Naive thymus-derived CD4-positive, alpha-beta T cell (primary cell): ENCODE results near the gene ANKH. TPM values are rescaled to one million over a fixed set of nuclear protein-coding genes. Genes with fewer than 3 reads are reported as not detected.

ENCODE experiments used
- ATAC-seq: fragments of 150-1000 bp; cut with Tn5 transposase; 2 replicates; pipeline ENCODE4 v1.10.0; 2021; ENCODE audit warnings: mild to moderate bottlenecking, moderate library complexity
- CTCF ChIA-PET: fragments of 350-600 bp; sonication (Branson Sonifier 250); formaldehyde crosslinking; loops from one replicate; lab custom pipeline; 2021; ENCODE audit warnings: antibody characterized with exemption; lab: Charles Lee
- POLR2A ChIA-PET: fragments of 350-600 bp; sonication (Branson Sonifier 250); formaldehyde crosslinking; loops from one replicate; lab custom pipeline; 2021; ENCODE audit warnings: antibody characterized with exemption, inconsistent platforms; lab: Charles Lee
- DNase-seq, 9 donors: peaks; one replicate each; pipeline versions ENCODE4 v3.0.0 to v3.0.0-alpha.2; 2020 to 2022; ENCODE audit warnings: mixed read lengths in 1 of 9
- H3K27ac ChIP-seq: one replicate; pipeline ENCODE4 v1.7.0; 2013; ENCODE audit warnings: mild to moderate bottlenecking, low read depth, low read length, moderate library complexity
- H3K27me3 ChIP-seq, 2 donors: one replicate each; pipeline ENCODE4 v1.7.0; 2013; ENCODE audit warnings: low read length in 2 of 2, mild to moderate bottlenecking in 2 of 2, moderate library complexity in 2 of 2; ENCODE audit not compliant: control insufficient read depth in 2 of 2, insufficient read depth in 2 of 2
- H3K36me3 ChIP-seq, 3 experiments: 1 replicate in 2 of 3; 2 replicates in 1 of 3; pipeline ENCODE4 v1.7.0; 2013; ENCODE audit warnings: low read length in 3 of 3, mild to moderate bottlenecking in 3 of 3, moderate library complexity in 1 of 3; ENCODE audit not compliant: insufficient read depth in 3 of 3, control insufficient read depth in 2 of 3
- H3K4me1 ChIP-seq, 2 donors: one replicate each; pipeline ENCODE4 v1.7.0; 2013; ENCODE audit warnings: low read length in 2 of 2, mild to moderate bottlenecking in 2 of 2, moderate library complexity in 1 of 2; ENCODE audit not compliant: control insufficient read depth in 2 of 2, insufficient read depth in 2 of 2
- H3K4me3 ChIP-seq: 2 replicates; pipeline ENCODE4 v1.7.0; 2013; ENCODE audit warnings: mild to moderate bottlenecking, low read length
- H3K9me3 ChIP-seq, 3 experiments: 1 replicate in 2 of 3; 2 replicates in 1 of 3; pipeline ENCODE4 v1.7.0; 2013; ENCODE audit warnings: low read length in 3 of 3; ENCODE audit not compliant: control insufficient read depth in 2 of 3
- H3K27ac Mint-ChIP-seq, 9 donors: one replicate each; pipeline ENCODE4 v1.8.0; 2020 to 2022; ENCODE audit warnings: mixed read lengths in 9 of 9, mild to moderate bottlenecking in 8 of 9, moderate library complexity in 5 of 9, inconsistent platforms in 2 of 9
- H3K27me3 Mint-ChIP-seq, 5 donors: one replicate each; pipeline ENCODE4 v1.8.0; 2021 to 2022; ENCODE audit warnings: mixed read lengths in 5 of 5, mild to moderate bottlenecking in 1 of 5
- H3K36me3 Mint-ChIP-seq, 5 donors: one replicate each; pipeline ENCODE4 v1.8.0; 2020 to 2022; ENCODE audit warnings: mixed read lengths in 5 of 5, mild to moderate bottlenecking in 3 of 5, inconsistent platforms in 1 of 5
- H3K4me1 Mint-ChIP-seq, 7 donors: one replicate each; pipeline ENCODE4 v1.8.0; 2020 to 2022; ENCODE audit warnings: mixed read lengths in 7 of 7, mild to moderate bottlenecking in 3 of 7, inconsistent platforms in 1 of 7
- H3K4me3 Mint-ChIP-seq, 10 donors: one replicate each; pipeline ENCODE4 v1.8.0; 2020 to 2022; ENCODE audit warnings: mild to moderate bottlenecking in 10 of 10, mixed read lengths in 10 of 10, moderate library complexity in 6 of 10, inconsistent platforms in 2 of 10
- H3K9me3 Mint-ChIP-seq, 11 donors: one replicate each; pipeline ENCODE4 v1.8.0; 2020 to 2022; ENCODE audit warnings: mixed read lengths in 11 of 11, mild to moderate bottlenecking in 4 of 11, inconsistent platforms in 1 of 11, moderate library complexity in 1 of 11
- intact Hi-C, 2 donors: fragments of 100-400 bp; cut with micrococcal nuclease; formaldehyde crosslinking; loops; one replicate each; pipeline ENCODE4 v1.15.1; 2023
- polyA plus RNA-seq, 2 donors: library from polyadenylated mRNA; unstranded; fragments of 300-500 nt; fragmentation: Illumina TruSeq; gene quantifications; one replicate each; pipeline ENCODE4 v1.2.3, GENCODE V29; 2021
- total RNA-seq, 6 experiments: library from RNA in 5 of 6; stranded (reverse) in 5 of 6; gene quantifications; 1 replicate in 5 of 6; 2 replicates in 1 of 6; pipeline ENCODE4 v1.2.3 and lab custom pipeline; 2021 to 2026

ANKH gene
- total and polyA plus RNA-seq, 7 experiments from 2014 or later: 35.9 to 190 (median 69.5) TPM

- no peak for ATAC-seq
- ChIA-PET POLR2A (interaction anchor here (0.6 to 1.5 kb wide), 4 partner anchors 9 to 18 kb away, joined by 3 to 5 read pairs (median 4); no protein-coding TSS in a partner anchor), CTCF (no interaction called here)
- Histone ChIP-seq H3K4me3 (no peak overlapping the region), H3K9me3 (no peaks in the 10 kb centered on the region), H3K4me1 (peaks cover 0 to 36% of the 10 kb centered on the region in 2 donors), H3K27ac (no peak overlapping the region), H3K36me3 (peaks cover 0 to 4% (median 0%) of the 10 kb centered on the region in 3 experiments), H3K27me3 (no peaks in the 10 kb centered on the region)
- Mint-ChIP-seq H3K4me3 (peak overlapping the region in 7 of 10 donors; percentile 5 to 83 (median 56)), H3K27me3 (no peaks in the 10 kb centered on the region), H3K27ac (peak overlapping the region in 8 of 9 donors; percentile 62 to 84 (median 76)), H3K36me3 (peaks cover 9 to 42% (median 34%) of the 10 kb centered on the region in 5 donors), H3K9me3 (peaks cover 0 to 4% (median 0%) of the 10 kb centered on the region in 11 donors), H3K4me1 (peaks cover 16 to 86% (median 79%) of the 10 kb centered on the region in 7 donors)
- no peak for DNase-seq
- intact Hi-C loops: loop anchor here in 1 of 2 donors (2.0 kb wide), 1 partner anchor 14 kb away; no protein-coding TSS in a partner anchor
Observed at GRCh38 chr5:14790911-14791310, 80.7 kb downstream of the ANKH start.

GRCh38 chr5:14790220-14790619, 81.4 kb downstream of the ANKH start:
- ATAC-seq: no peak
- Histone ChIP-seq H3K4me3 (no peak overlapping the region), H3K27me3 (no peaks in the 10 kb centered on the region), H3K9me3 (no peaks in the 10 kb centered on the region), H3K27ac (no peak overlapping the region), H3K4me1 (peaks cover 0 to 36% of the 10 kb centered on the region in 2 donors), H3K36me3 (peaks cover 0 to 4% (median 0%) of the 10 kb centered on the region in 3 experiments)
- H3K27me3 Mint-ChIP-seq: no peaks in the 10 kb centered on the region
- peaks cover 16 to 82% (median 77%) of the 10 kb centered on the region in 7 donors for H3K4me1 Mint-ChIP-seq
- ChIA-PET CTCF (no interaction called here), POLR2A (interaction anchor here (1.5 kb wide), 2 partner anchors 8 to 20 kb away, joined by 4 to 5 read pairs; no protein-coding TSS in a partner anchor)
- intact Hi-C loops: loop anchor here in 1 of 2 donors (2.0 kb wide), 1 partner anchor 13 kb away; no protein-coding TSS in a partner anchor
- H3K9me3 Mint-ChIP-seq: peaks cover 0 to 4% (median 0%) of the 10 kb centered on the region in 11 donors
- H3K27ac Mint-ChIP-seq: peak overlapping the region; percentile 10 to 84 (median 72)
- peaks cover 9 to 45% (median 34%) of the 10 kb centered on the region in 5 donors for H3K36me3 Mint-ChIP-seq
- peak overlapping the region; percentile 4 to 83 (median 59) for H3K4me3 Mint-ChIP-seq
- no peak for DNase-seq

GRCh38 chr5:14787801-14788579, 83.6 kb downstream of the ANKH start:
- Histone ChIP-seq H3K4me1 (peaks cover 0 to 26% of the 10 kb centered on the region in 2 donors), H3K36me3 (no peaks in the 10 kb centered on the region), H3K9me3 (no peaks in the 10 kb centered on the region), H3K27ac (no peak overlapping the region), H3K27me3 (no peaks in the 10 kb centered on the region), H3K4me3 (no peak overlapping the region)
- DNase-seq (no peak), ATAC-seq (no peak)
- ChIA-PET CTCF (no interaction called here), POLR2A (interaction anchor here (0.7 kb wide), 1 partner anchor 35 kb away, joined by 3 read pairs; no protein-coding TSS in a partner anchor)
- H3K27me3 Mint-ChIP-seq: no peaks in the 10 kb centered on the region
- H3K36me3 Mint-ChIP-seq: peaks cover 11 to 53% (median 35%) of the 10 kb centered on the region in 5 donors
- peak overlapping the region in 5 of 9 donors; percentile 8 to 72 (median 49) for H3K27ac Mint-ChIP-seq
- peaks cover 0 to 4% (median 0%) of the 10 kb centered on the region in 11 donors for H3K9me3 Mint-ChIP-seq
- H3K4me3 Mint-ChIP-seq: peak overlapping the region in 3 of 10 donors; percentile 6 to 48 (median 48)
- intact Hi-C loops: no loop called here
- H3K4me1 Mint-ChIP-seq: peaks cover 17 to 83% (median 73%) of the 10 kb centered on the region in 7 donors

DNA sequence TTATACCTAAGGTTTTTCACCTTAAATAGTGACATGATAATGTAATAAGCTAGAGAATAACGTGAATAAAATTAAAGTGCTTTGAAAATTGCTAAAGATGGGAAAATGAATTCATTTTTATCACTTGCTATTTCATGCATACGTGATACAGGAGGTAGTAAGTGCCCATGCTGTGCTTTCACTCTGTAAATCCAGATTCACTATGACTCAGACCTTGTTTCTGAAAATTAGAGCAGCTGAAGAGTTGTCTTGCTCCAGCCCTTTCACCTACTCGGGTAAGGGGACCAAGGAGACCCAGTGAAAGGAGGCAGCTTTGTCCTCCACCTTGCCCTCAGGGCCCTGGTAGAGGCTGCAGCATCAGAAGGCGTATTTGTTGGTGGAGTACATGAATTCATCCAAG, 87.9 kb downstream of the ANKH start:
- Mint-ChIP-seq H3K27me3 (no peaks in the 10 kb centered on the region), H3K36me3 (peaks cover 8 to 64% (median 45%) of the 10 kb centered on the region in 5 donors), H3K27ac (peak overlapping the region in 2 of 9 donors; percentile 65 to 75), H3K4me3 (no peak overlapping the region), H3K4me1 (peaks cover 23 to 86% (median 72%) of the 10 kb centered on the region in 7 donors), H3K9me3 (peaks cover 0 to 5% (median 0%) of the 10 kb centered on the region in 11 donors)
- Histone ChIP-seq H3K27me3 (no peaks in the 10 kb centered on the region), H3K27ac (no peak overlapping the region), H3K4me3 (no peak overlapping the region), H3K4me1 (no peaks in the 10 kb centered on the region), H3K9me3 (no peaks in the 10 kb centered on the region), H3K36me3 (peaks cover 0 to 10% (median 0%) of the 10 kb centered on the region in 3 experiments)
- ChIA-PET CTCF (interaction anchor here (0.7 kb wide), 1 partner anchor 114 kb away, joined by 4 read pairs; no protein-coding TSS in a partner anchor), POLR2A (interaction anchor here (0.6 kb wide), 1 partner anchor 117 kb away, joined by 3 read pairs; no protein-coding TSS in a partner anchor)
- ATAC-seq: no peak
- DNase-seq: no peak
- intact Hi-C loops: no loop called here

DNA sequence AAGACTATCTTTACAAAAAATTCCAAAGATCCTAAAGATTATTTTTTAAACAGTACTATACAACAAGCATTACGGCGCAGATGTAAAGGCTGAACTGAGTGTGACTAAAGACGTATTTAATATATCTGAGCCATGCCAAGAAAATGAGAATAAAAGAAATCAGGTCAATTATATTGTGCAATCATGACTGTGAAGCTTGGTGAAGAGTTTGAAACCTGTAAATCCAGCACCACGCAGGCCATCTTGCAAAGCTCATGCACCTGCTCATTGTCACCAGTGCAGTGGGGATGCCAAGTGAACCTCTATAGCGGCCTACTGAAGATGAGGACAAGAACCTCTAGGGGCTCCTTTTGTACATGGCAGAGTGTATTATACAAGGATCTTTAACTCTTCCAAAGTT, 89.0 kb downstream of the ANKH start:
- no peak overlapping the region for H3K27ac ChIP-seq
- no peak overlapping the region for H3K4me3 Mint-ChIP-seq
- no peaks in the 10 kb centered on the region for H3K9me3 ChIP-seq
- H3K9me3 Mint-ChIP-seq: peaks cover 0 to 5% (median 0%) of the 10 kb centered on the region in 11 donors
- ATAC-seq: no peak
- peaks cover 0 to 10% (median 0%) of the 10 kb centered on the region in 3 experiments for H3K36me3 ChIP-seq
- no peaks in the 10 kb centered on the region for H3K27me3 ChIP-seq
- H3K4me1 Mint-ChIP-seq: peaks cover 23 to 84% (median 68%) of the 10 kb centered on the region in 7 donors
- POLR2A ChIA-PET: interaction anchor here (1.3 kb wide), 1 partner anchor 9 kb away, joined by 5 read pairs; no protein-coding TSS in a partner anchor
- no peaks in the 10 kb centered on the region for H3K4me1 ChIP-seq
- H3K27me3 Mint-ChIP-seq: no peaks in the 10 kb centered on the region
- intact Hi-C loops: no loop called here
- H3K4me3 ChIP-seq: no peak overlapping the region
- CTCF ChIA-PET: no interaction called here
- no peak for DNase-seq
- no peak overlapping the region for H3K27ac Mint-ChIP-seq
- peaks cover 14 to 59% (median 37%) of the 10 kb centered on the region in 5 donors for H3K36me3 Mint-ChIP-seq

- Mint-ChIP-seq H3K9me3 (peaks cover 0 to 5% (median 0%) of the 10 kb centered on the region in 11 donors), H3K36me3 (peaks cover 14 to 57% (median 34%) of the 10 kb centered on the region in 5 donors), H3K27me3 (no peaks in the 10 kb centered on the region), H3K27ac (peak overlapping the region in 1 of 9 donors; percentile 22), H3K4me1 (peaks cover 22 to 88% (median 66%) of the 10 kb centered on the region in 7 donors), H3K4me3 (no peak overlapping the region)
- ATAC-seq (no peak), DNase-seq (no peak)
- ChIA-PET POLR2A (no interaction called here), CTCF (interaction anchor here (1.1 kb wide), 1 partner anchor 14 kb away, joined by 3 read pairs; no protein-coding TSS in a partner anchor)
- peaks cover 0 to 10% (median 0%) of the 10 kb centered on the region in 3 experiments for H3K36me3 ChIP-seq
- intact Hi-C loops: no loop called here
- H3K9me3 ChIP-seq: no peaks in the 10 kb centered on the region
- H3K27me3 ChIP-seq: no peaks in the 10 kb centered on the region
- H3K27ac ChIP-seq: no peak overlapping the region
- H3K4me3 ChIP-seq: no peak overlapping the region
- H3K4me1 ChIP-seq: no peaks in the 10 kb centered on the region
Observed at GRCh38 chr5:14781106-14781505, 90.5 kb downstream of the ANKH start.
